Measurements from ENCODE around the gene WDR4. TPM values are rescaled to one million over a fixed set of nuclear protein-coding genes. Genes with fewer than 3 reads are reported as not detected.

Gene WDR4
- total and polyA plus RNA-seq, 2 of the 13 experiments (the other 11 are each of a cell fraction or from before 2014, with no cell fraction given): 11.3 to 14.4 TPM

DNA sequence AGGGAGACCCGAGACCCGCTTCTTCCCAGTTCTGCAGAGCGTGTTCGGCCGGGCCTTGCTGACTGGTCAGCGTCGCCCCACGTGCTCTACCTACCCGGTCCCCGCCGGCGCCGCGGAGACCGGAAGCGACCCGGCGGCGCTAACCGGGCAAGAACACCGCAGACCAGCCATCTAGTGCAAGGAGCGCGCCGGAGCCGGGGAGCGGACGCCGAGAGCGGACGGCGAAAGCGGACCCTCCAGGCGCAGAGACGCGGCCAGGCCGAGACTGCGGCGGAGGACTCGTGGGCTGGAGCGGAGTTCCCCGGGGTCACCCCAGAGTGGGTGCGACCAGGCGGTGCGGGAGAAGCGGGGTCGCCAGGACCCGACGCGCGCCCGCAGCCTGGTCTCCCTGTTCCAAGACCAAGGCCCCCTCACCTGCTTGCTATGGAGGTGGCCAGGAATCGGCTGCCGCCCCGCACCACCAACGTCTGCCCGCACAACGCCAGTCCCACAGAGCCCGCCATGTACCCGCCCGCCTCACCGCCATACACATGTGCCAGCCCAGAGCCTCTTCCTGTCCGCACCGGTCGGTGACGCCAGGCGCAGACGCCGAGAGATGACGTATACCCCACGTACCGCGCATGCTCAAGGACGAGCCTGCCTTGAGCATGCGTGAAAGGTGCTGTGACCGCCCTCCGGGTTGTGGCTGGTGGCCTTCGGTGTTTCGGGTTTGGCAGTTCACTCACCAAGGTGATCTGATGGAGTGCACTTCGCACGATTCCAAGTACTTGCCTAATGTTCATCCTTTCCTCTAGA lies at the start of gene WDR4 (continued):
- TF ChIP-seq, protein P1, sequence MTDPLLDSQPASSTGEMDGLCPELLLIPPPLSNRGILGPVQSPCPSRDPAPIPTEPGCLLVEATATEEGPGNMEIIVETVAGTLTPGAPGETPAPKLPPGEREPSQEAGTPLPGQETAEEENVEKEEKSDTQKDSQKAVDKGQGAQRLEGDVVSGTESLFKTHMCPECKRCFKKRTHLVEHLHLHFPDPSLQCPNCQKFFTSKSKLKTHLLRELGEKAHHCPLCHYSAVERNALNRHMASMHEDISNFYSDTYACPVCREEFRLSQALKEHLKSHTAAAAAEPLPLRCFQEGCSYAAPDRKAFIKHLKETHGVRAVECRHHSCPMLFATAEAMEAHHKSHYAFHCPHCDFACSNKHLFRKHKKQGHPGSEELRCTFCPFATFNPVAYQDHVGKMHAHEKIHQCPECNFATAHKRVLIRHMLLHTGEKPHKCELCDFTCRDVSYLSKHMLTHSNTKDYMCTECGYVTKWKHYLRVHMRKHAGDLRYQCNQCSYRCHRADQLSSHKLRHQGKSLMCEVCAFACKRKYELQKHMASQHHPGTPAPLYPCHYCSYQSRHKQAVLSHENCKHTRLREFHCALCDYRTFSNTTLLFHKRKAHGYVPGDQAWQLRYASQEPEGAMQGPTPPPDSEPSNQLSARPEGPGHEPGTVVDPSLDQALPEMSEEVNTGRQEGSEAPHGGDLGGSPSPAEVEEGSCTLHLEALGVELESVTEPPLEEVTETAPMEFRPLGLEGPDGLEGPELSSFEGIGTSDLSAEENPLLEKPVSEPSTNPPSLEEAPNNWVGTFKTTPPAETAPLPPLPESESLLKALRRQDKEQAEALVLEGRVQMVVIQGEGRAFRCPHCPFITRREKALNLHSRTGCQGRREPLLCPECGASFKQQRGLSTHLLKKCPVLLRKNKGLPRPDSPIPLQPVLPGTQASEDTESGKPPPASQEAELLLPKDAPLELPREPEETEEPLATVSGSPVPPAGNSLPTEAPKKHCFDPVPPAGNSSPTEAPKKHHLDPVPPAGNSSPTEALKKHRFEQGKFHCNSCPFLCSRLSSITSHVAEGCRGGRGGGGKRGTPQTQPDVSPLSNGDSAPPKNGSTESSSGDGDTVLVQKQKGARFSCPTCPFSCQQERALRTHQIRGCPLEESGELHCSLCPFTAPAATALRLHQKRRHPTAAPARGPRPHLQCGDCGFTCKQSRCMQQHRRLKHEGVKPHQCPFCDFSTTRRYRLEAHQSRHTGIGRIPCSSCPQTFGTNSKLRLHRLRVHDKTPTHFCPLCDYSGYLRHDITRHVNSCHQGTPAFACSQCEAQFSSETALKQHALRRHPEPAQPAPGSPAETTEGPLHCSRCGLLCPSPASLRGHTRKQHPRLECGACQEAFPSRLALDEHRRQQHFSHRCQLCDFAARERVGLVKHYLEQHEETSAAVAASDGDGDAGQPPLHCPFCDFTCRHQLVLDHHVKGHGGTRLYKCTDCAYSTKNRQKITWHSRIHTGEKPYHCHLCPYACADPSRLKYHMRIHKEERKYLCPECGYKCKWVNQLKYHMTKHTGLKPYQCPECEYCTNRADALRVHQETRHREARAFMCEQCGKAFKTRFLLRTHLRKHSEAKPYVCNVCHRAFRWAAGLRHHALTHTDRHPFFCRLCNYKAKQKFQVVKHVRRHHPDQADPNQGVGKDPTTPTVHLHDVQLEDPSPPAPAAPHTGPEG (CRISPR knock-in tag; IDR thresholded peaks at IDR 0.05): peak; percentile 90
- no peak for TF ChIP-seq PRPF4 (IDR thresholded peaks at IDR 0.05; ENCODE audit: low read depth, low read length, poor library complexity, severe bottlenecking)
- TF ChIP-seq MTA1 (CRISPR knock-in tag; IDR thresholded peaks at IDR 0.05; ENCODE audit: borderline replicate concordance): peak; percentile 76; the same call in 1 of the 2 replicates
- TF ChIP-seq ZNF83 (CRISPR knock-in tag; IDR thresholded peaks at IDR 0.05; ENCODE audit: borderline replicate concordance): peak; percentile 53; the same call in 1 of the 2 replicates
- peak; percentile 98 for TF ChIP-seq RBM39 (IDR thresholded peaks at IDR 0.05; ENCODE audit: low read depth, low read length, poor library complexity, severe bottlenecking)
- peak; percentile 20 for TF ChIP-seq ZNF883 (CRISPR knock-in tag; IDR thresholded peaks at IDR 0.05; ENCODE audit: not compliant biosample characterization)
- TF ChIP-seq, protein P2, sequence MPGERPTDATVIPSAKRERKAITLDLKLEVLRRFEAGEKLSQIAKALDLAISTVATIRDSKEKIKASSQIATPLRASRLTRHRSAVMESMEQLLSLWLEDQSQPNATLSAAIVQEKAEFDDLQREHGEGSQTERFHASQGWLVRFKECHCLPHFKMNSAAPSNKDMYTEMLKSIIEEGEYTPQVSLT (CRISPR knock-in tag; IDR thresholded peaks at IDR 0.05; ENCODE audit: borderline replicate concordance, low read depth): peak; percentile 28; the same call in 1 of the 2 replicates
- no peak for TF ChIP-seq SP5 (CRISPR knock-in tag; IDR thresholded peaks at IDR 0.05; ENCODE audit: borderline replicate concordance, low read depth)
- peak; percentile 61 for TF ChIP-seq HDAC2 (CRISPR knock-in tag; IDR thresholded peaks at IDR 0.05)
- 0 out of 2 replicates have a peak, but pooled peaks have one; percentile 29 for TF ChIP-seq ZNF773 (CRISPR knock-in tag; IDR thresholded peaks at IDR 0.05; ENCODE audit: borderline replicate concordance)
- no peak for TF ChIP-seq NONO (IDR thresholded peaks at IDR 0.05)
- TF ChIP-seq NONO (CRISPR knock-in tag; conservative IDR thresholded peaks at IDR 0.05): peak; percentile 93
- TF ChIP-seq, protein P3, sequence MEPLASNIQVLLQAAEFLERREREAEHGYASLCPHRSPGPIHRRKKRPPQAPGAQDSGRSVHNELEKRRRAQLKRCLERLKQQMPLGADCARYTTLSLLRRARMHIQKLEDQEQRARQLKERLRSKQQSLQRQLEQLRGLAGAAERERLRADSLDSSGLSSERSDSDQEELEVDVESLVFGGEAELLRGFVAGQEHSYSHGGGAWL (CRISPR knock-in tag; IDR thresholded peaks at IDR 0.05): peak; percentile 84; the same call in 1 of the 2 replicates
- TF ChIP-seq, protein P4, sequence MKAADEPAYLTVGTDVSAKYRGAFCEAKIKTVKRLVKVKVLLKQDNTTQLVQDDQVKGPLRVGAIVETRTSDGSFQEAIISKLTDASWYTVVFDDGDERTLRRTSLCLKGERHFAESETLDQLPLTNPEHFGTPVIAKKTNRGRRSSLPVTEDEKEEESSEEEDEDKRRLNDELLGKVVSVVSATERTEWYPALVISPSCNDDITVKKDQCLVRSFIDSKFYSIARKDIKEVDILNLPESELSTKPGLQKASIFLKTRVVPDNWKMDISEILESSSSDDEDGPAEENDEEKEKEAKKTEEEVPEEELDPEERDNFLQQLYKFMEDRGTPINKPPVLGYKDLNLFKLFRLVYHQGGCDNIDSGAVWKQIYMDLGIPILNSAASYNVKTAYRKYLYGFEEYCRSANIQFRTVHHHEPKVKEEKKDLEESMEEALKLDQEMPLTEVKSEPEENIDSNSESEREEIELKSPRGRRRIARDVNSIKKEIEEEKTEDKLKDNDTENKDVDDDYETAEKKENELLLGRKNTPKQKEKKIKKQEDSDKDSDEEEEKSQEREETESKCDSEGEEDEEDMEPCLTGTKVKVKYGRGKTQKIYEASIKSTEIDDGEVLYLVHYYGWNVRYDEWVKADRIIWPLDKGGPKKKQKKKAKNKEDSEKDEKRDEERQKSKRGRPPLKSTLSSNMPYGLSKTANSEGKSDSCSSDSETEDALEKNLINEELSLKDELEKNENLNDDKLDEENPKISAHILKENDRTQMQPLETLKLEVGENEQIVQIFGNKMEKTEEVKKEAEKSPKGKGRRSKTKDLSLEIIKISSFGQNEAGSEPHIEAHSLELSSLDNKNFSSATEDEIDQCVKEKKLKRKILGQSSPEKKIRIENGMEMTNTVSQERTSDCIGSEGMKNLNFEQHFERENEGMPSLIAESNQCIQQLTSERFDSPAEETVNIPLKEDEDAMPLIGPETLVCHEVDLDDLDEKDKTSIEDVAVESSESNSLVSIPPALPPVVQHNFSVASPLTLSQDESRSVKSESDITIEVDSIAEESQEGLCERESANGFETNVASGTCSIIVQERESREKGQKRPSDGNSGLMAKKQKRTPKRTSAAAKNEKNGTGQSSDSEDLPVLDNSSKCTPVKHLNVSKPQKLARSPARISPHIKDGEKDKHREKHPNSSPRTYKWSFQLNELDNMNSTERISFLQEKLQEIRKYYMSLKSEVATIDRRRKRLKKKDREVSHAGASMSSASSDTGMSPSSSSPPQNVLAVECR (CRISPR knock-in tag; IDR thresholded peaks at IDR 0.05; ENCODE audit: borderline replicate concordance): peak; percentile 100
- TF ChIP-seq, protein P5, sequence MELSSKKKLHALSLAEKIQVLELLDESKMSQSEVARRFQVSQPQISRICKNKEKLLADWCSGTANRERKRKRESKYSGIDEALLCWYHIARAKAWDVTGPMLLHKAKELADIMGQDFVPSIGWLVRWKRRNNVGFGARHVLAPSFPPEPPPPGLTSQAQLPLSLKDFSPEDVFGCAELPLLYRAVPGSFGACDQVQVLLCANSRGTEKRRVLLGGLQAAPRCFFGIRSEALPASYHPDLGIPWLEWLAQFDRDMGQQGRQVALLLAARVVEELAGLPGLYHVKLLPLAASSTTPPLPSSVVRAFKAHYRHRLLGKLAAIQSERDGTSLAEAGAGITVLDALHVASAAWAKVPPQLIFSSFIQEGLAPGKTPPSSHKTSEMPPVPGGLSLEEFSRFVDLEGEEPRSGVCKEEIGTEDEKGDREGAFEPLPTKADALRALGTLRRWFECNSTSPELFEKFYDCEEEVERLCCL (CRISPR knock-in tag; IDR thresholded peaks at IDR 0.05; ENCODE audit: borderline replicate concordance): no peak; the same call in 1 of the 2 replicates

All from HepG2 (cell line).